ENCODE measurements around the gene FGFBP1.

The FGFBP1 gene

GRCh38 chr4:15938640-15939039, at the start of gene FGFBP1:
FGFBP1 (minus strand) TSS chr4:15938740; CDS start chr4:15936632, 2,108 bp downstream.
- no peak for DNase-seq

GRCh38 chr4:15988222-15988621, 49.7 kb upstream of the FGFBP1 start:
- no peak for DNase-seq

- DNase-seq, result no peak
Observed at GRCh38 chr4:15986907-15987306, 48.4 kb upstream of the FGFBP1 start.

- no peak for DNase-seq
Observed at GRCh38 chr4:15983610-15984009, 45.1 kb upstream of the FGFBP1 start.

GRCh38 chr4:15982842-15983524, 44.4 kb upstream of the FGFBP1 start:
- DNase-seq, result no peak

- no peak for DNase-seq
Observed at GRCh38 chr4:15976456-15977447, 38.2 kb upstream of the FGFBP1 start.

GRCh38 chr4:15971068-15971801, 32.7 kb upstream of the FGFBP1 start:
- DNase-seq, result no peak

- no peak for DNase-seq
Observed at GRCh38 chr4:15968551-15969300, 30.2 kb upstream of the FGFBP1 start.

- no peak for DNase-seq
Observed at GRCh38 chr4:15965325-15965724, 26.8 kb upstream of the FGFBP1 start.

GRCh38 chr4:15964159-15964558, 25.6 kb upstream of the FGFBP1 start:
- no peak for DNase-seq

GRCh38 chr4:15963576-15963975, 25.0 kb upstream of the FGFBP1 start:
- DNase-seq, result peak; percentile 44

- DNase-seq, result no peak
Observed at GRCh38 chr4:15963001-15963451, 24.5 kb upstream of the FGFBP1 start, which contains the start of gene FGFBP2. FGFBP2 (minus strand) TSS chr4:15963175; CDS start chr4:15963129, 46 bp downstream.

GRCh38 chr4:15961781-15962510, 23.4 kb upstream of the FGFBP1 start:
- no peak for DNase-seq

- DNase-seq, result no peak
Observed at GRCh38 chr4:15958562-15958961, 20.0 kb upstream of the FGFBP1 start.

- peak; percentile 77 for DNase-seq
Observed at GRCh38 chr4:15956179-15956850, 17.8 kb upstream of the FGFBP1 start.

GRCh38 chr4:15955670-15956069, 17.1 kb upstream of the FGFBP1 start:
- DNase-seq, result no peak

GRCh38 chr4:15953625-15954024, 15.1 kb upstream of the FGFBP1 start:
- DNase-seq, result no peak

GRCh38 chr4:15951781-15952180, 13.2 kb upstream of the FGFBP1 start:
- no peak for DNase-seq

GRCh38 chr4:15948826-15949225, 10.3 kb upstream of the FGFBP1 start:
- no peak for DNase-seq

- DNase-seq, result no peak
Observed at GRCh38 chr4:15947684-15948083, 9.1 kb upstream of the FGFBP1 start.

GRCh38 chr4:15945516-15945915, 7.0 kb upstream of the FGFBP1 start:
- no peak for DNase-seq

All from activated CD4-positive, CD25-positive, alpha-beta regulatory T cell treated with anti-CD3 and anti-CD28 coated beads, Interleukin-2, amount 50 U/mL, for 72 hours (primary cell).